NT2/D1 (cell line): ENCODE results near the gene CEACAM6.

Experiments
- DNase-seq: peaks from one replicate; pipeline ENCODE4 v3.0.0-alpha.2; 2011; ENCODE audit warnings: low read depth, low spot score
- H3K27me3 ChIP-seq: 2 replicates; pipeline ENCODE4 v1.6.0; 2011; ENCODE audit warnings: mild to moderate bottlenecking; ENCODE audit not compliant: insufficient read length, insufficient read depth
- H3K36me3 ChIP-seq: 2 replicates; pipeline ENCODE4 v1.6.1; 2011; ENCODE audit warnings: mild to moderate bottlenecking, low read length, mixed read lengths; ENCODE audit not compliant: insufficient read depth, insufficient read length
- H3K4me1 ChIP-seq: 2 replicates; pipeline ENCODE4 v1.5.1; 2011; ENCODE audit not compliant: insufficient read depth, insufficient read length
- H3K4me3 ChIP-seq: 2 replicates; pipeline ENCODE4 v1.5.1; 2011; ENCODE audit warnings: low read depth; ENCODE audit not compliant: insufficient read length
- H3K9ac ChIP-seq: 2 replicates; pipeline ENCODE4 v1.6.0; 2011; ENCODE audit warnings: low read depth; ENCODE audit not compliant: insufficient read length
- H3K9me3 ChIP-seq: 2 replicates; pipeline ENCODE4 v1.5.1; 2011; ENCODE audit warnings: mild to moderate bottlenecking, low read length; ENCODE audit not compliant: insufficient read depth
- SUZ12 ChIP-seq: IDR thresholded peaks from 2 replicates; pipeline ENCODE4 v1.6.1; 2011; ENCODE audit not compliant: insufficient read length, insufficient read depth; ENCODE audit errors: extremely low read depth
- YY1 ChIP-seq: IDR thresholded peaks from 2 replicates; pipeline ENCODE4 v1.6.1; 2011; ENCODE audit not compliant: insufficient read length, insufficient read depth
- ZNF274 ChIP-seq: IDR thresholded peaks from 2 replicates; pipeline ENCODE4 v1.6.1; 2011; ENCODE audit warnings: mild to moderate bottlenecking, low read depth, low read length

The CEACAM6 gene

DNA sequence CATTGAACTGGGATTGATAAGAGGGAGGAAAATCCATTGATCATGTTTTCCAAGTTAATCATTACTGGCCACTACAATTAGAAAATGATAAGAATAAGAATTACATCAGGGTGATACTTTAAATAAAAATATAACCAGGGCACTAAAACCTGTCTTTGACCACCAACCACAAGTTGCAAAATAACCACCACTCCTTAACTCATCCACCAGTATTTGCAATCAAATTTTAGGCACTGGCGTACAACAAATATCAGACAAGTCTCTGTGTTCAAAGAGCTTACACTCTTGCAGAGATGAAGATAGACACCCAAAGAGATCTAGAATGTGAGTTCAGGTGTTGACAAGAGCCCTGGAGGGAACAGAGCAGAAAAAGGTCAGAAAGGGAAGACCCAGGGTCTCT lies 41.6 kb downstream of the CEACAM6 start:
- no peak for DNase-seq
- H3K9me3 ChIP-seq: peaks cover 7% of the 10 kb centered on the region; the same call in 1 of the 2 replicates
- no peak overlapping the region for H3K9ac ChIP-seq
- no peak overlapping the region for H3K4me3 ChIP-seq
- H3K36me3 ChIP-seq: no peaks in the 10 kb centered on the region
- H3K4me1 ChIP-seq: no peaks in the 10 kb centered on the region
- TF ChIP-seq YY1: no peak
- TF ChIP-seq ZNF274: no peak
- TF ChIP-seq SUZ12: no peak
- H3K27me3 ChIP-seq: peaks cover 12% of the 10 kb centered on the region

DNA sequence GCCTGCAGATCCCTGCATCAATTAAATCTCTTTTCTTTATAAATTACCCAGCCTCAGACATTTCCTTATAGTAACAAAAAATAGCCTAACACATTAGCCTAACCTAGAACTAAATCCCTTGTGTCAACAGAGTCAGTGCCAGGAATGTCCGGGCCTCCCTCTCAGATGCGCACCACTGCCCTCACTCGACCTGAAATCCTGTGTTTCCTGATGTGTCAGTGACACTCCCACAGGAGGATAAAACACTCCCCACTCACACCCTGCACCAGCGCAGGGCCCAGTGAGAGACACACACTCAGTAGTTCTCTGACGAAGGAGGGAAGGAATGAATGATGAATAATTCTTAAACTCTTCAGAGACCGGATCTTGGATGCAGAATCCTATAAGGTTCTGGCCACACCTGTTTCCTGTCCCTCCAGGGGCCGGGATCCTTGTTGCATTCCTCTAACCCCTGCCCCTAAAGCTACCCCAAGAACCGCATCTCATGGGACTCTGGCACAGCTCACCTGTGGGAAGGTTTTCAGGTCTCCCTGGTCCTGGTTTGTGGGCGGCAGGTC lies 44.2 kb downstream of the CEACAM6 start:
- peaks cover 7% of the 10 kb centered on the region; the same call in 1 of the 2 replicates for H3K9me3 ChIP-seq
- H3K4me1 ChIP-seq: peaks cover 2% of the 10 kb centered on the region
- DNase-seq: no peak
- peaks cover 6% of the 10 kb centered on the region for H3K27me3 ChIP-seq
- H3K9ac ChIP-seq: no peak overlapping the region
- no peak overlapping the region for H3K4me3 ChIP-seq
- TF ChIP-seq YY1: no peak
- no peak for TF ChIP-seq SUZ12
- TF ChIP-seq ZNF274: no peak
- no peaks in the 10 kb centered on the region for H3K36me3 ChIP-seq

GRCh38 chr19:41801031-41801430 lies 45.7 kb downstream of the CEACAM6 start:
- Histone ChIP-seq H3K27me3 (peaks cover 6% of the 10 kb centered on the region), H3K36me3 (no peaks in the 10 kb centered on the region), H3K9me3 (peaks cover 7% of the 10 kb centered on the region; the same call in 1 of the 2 replicates), H3K9ac (no peak overlapping the region), H3K4me1 (peaks cover 2% of the 10 kb centered on the region), H3K4me3 (no peak overlapping the region)
- DNase-seq: no peak
- TF ChIP-seq SUZ12 (no peak), YY1 (no peak)

- H3K4me3 ChIP-seq: no peak overlapping the region
- peaks cover 7% of the 10 kb centered on the region; the same call in 1 of the 2 replicates for H3K9me3 ChIP-seq
- TF ChIP-seq ZNF274 (no peak), YY1 (no peak), SUZ12 (no peak)
- H3K36me3 ChIP-seq: no peaks in the 10 kb centered on the region
- H3K9ac ChIP-seq: no peak overlapping the region
- H3K27me3 ChIP-seq: no peaks in the 10 kb centered on the region
- DNase-seq: no peak
- H3K4me1 ChIP-seq: peaks cover 2% of the 10 kb centered on the region
These were observed 46.5 kb downstream of the CEACAM6 start for GRCh38 chr19:41801792-41802211.

DNA sequence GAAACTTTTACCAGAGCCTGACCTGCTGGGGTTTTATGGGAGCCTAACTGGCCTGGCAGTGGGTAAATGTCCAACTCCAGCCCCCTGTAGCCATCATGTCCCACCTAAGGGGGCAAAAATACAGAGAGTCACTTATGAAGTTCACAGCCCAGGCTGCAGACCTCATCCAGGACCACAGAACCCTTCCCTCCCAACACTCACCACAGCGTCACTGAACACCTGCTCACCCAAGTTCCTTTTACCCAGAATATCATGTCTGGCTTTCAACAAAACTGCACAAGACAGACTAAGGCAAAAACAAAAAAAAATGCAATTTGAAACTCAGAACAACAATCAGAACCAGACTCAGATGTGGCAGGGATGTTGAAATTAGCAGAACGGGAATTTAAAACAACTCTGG lies 47.4 kb downstream of the CEACAM6 start:
- peaks cover 7% of the 10 kb centered on the region; the same call in 1 of the 2 replicates for H3K9me3 ChIP-seq
- H3K4me1 ChIP-seq: peaks cover 2% of the 10 kb centered on the region
- H3K4me3 ChIP-seq: no peak overlapping the region
- H3K27me3 ChIP-seq: no peaks in the 10 kb centered on the region
- H3K9ac ChIP-seq: no peak overlapping the region
- TF ChIP-seq ZNF274 (no peak), SUZ12 (no peak), YY1 (no peak)
- no peak for DNase-seq
- no peaks in the 10 kb centered on the region for H3K36me3 ChIP-seq

DNA sequence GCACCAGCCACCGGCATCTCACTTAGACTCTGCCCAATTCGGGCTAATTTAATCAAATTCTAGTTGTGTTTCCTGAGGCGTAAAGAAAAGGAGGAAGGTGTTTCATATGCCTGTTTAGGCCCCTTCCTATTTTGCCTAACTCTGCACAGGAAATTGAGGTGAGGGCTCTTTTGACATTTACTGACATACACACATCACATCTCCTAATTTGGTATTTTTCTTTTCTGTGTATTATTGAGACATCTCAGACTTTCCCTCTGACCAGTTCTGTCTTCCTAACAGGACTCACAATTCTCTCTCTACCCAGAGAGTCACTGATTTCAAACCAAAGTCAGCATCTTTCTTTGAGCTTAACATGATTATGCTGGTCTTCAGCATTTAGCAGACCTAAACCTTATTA lies 49.0 kb downstream of the CEACAM6 start:
- H3K36me3 ChIP-seq: no peaks in the 10 kb centered on the region
- H3K4me3 ChIP-seq: no peak overlapping the region
- no peak overlapping the region for H3K9ac ChIP-seq
- TF ChIP-seq SUZ12 (no peak), YY1 (no peak), ZNF274 (no peak)
- H3K27me3 ChIP-seq: no peaks in the 10 kb centered on the region
- peaks cover 2% of the 10 kb centered on the region for H3K4me1 ChIP-seq
- peaks cover 7% of the 10 kb centered on the region; the same call in 1 of the 2 replicates for H3K9me3 ChIP-seq
- DNase-seq: no peak

GRCh38 chr19:41807176-41807575 lies 51.8 kb downstream of the CEACAM6 start:
- H3K27me3 ChIP-seq: no peaks in the 10 kb centered on the region
- H3K36me3 ChIP-seq: no peaks in the 10 kb centered on the region
- DNase-seq: no peak
- no peak for TF ChIP-seq SUZ12
- TF ChIP-seq YY1: no peak
- no peak for TF ChIP-seq ZNF274
- H3K4me1 ChIP-seq: peaks cover 2% of the 10 kb centered on the region
- H3K9ac ChIP-seq: no peak overlapping the region
- H3K4me3 ChIP-seq: no peak overlapping the region
- H3K9me3 ChIP-seq: no peaks in the 10 kb centered on the region

- Histone ChIP-seq H3K4me1 (no peaks in the 10 kb centered on the region), H3K27me3 (peaks cover 2% of the 10 kb centered on the region), H3K36me3 (no peaks in the 10 kb centered on the region), H3K9me3 (no peaks in the 10 kb centered on the region), H3K9ac (no peak overlapping the region), H3K4me3 (no peak overlapping the region)
- DNase-seq: no peak
- TF ChIP-seq SUZ12: no peak
- TF ChIP-seq YY1: no peak
- TF ChIP-seq ZNF274: no peak
These were observed 53.6 kb downstream of the CEACAM6 start for GRCh38 chr19:41808663-41809566.
